K562 (cell line): ENCODE results near the gene SPATC1L. TPM values are rescaled to one million over a fixed set of nuclear protein-coding genes. Genes with fewer than 3 reads are reported as not detected.

Source experiments
- DPF2 ChIP-seq: fragments of 450-650 bp; IDR thresholded peaks from 2 replicates; pipeline ENCODE4 v1.6.1; 2016
- ETS2 ChIP-seq: IDR thresholded peaks from 2 replicates; pipeline ENCODE4 v1.6.1; 2016; ENCODE audit warnings: borderline replicate concordance, missing genetic modification characterization, mild to moderate bottlenecking, moderate library complexity, missing compliant biosample characterization; ENCODE audit not compliant: poor library complexity, severe bottlenecking
- HOXB6 ChIP-seq: fragments of 250-450 bp; sonication (Bioruptor Pico); IDR thresholded peaks from 2 replicates; pipeline ENCODE4 v1.5.1; 2022; ENCODE audit warnings: mild to moderate bottlenecking, borderline replicate concordance
- NFE2 ChIP-seq: IDR thresholded peaks from 2 replicates; pipeline ENCODE4 v1.6.1; 2014; ENCODE audit warnings: antibody characterized with exemption, low read depth
- NFIC ChIP-seq: fragments of 450-650 bp; IDR thresholded peaks from 2 replicates; pipeline ENCODE4 v1.6.1; 2017; ENCODE audit warnings: mild to moderate bottlenecking, inconsistent platforms
- NFIX ChIP-seq: fragments of 250-450 bp; sonication (Bioruptor Pico); IDR thresholded peaks from 2 replicates; pipeline ENCODE4 v1.4.0; 2020; ENCODE audit warnings: low read depth, mild to moderate bottlenecking, moderate library complexity
- NUFIP1 ChIP-seq: fragments of 450-650 bp; IDR thresholded peaks from 2 replicates; pipeline ENCODE4 v1.6.1; 2018; ENCODE audit not compliant: partially characterized antibody
- PHB ChIP-seq: fragments of 250-450 bp; sonication (Bioruptor Pico); IDR thresholded peaks from 2 replicates; pipeline ENCODE4 v1.5.0; 2021
- RCOR1 ChIP-seq, 2 experiments: IDR thresholded peaks; 2 replicates each; pipeline ENCODE4 v1.6.1; 2012; ENCODE audit warnings: low read depth in 2 of 2, low read length in 2 of 2, borderline replicate concordance in 1 of 2, improper control_type of control experiment in 1 of 2
- SFPQ ChIP-seq: fragments of 200-400 bp; formaldehyde crosslinking; IDR thresholded peaks from 2 replicates; pipeline ENCODE4 v1.6.1; 2017; ENCODE audit warnings: mild to moderate bottlenecking, low read depth, low read length, moderate library complexity
- SMARCC2 ChIP-seq: fragments of 450-650 bp; IDR thresholded peaks from 2 replicates; pipeline ENCODE4 v1.6.1; 2017; ENCODE audit warnings: antibody characterized with exemption, moderate library complexity, mild to moderate bottlenecking, low read depth
- ZFX ChIP-seq: sonication (generic); formaldehyde crosslinking; IDR thresholded peaks from 2 replicates; pipeline ENCODE4 v1.8.0; 2022; ENCODE audit warnings: mild to moderate bottlenecking, missing genetic modification reagents, moderate library complexity
- ZKSCAN8 ChIP-seq: fragments of 200-800 bp; sonication (Bioruptor generic); IDR thresholded peaks from 2 replicates; pipeline ENCODE4 v1.6.1; 2016; ENCODE audit warnings: missing genetic modification characterization, missing compliant biosample characterization
- ZNF445 ChIP-seq: fragments of 250-450 bp; sonication (Bioruptor Pico); IDR thresholded peaks from 2 replicates; pipeline ENCODE4 v1.4.0; 2020; ENCODE audit warnings: low read depth, mild to moderate bottlenecking, moderate library complexity
- polyA plus RNA-seq, 8 experiments: library from polyadenylated mRNA; depleted of rRNA in 4 of 8; stranded (reverse) in 5 of 8; unstranded in 3 of 8; fragments of >200 nt; fragmentation: Nextera tagmentation in 2 of 8; fragmentation: Illumina TruSeq in 1 of 8; extraction: Ambion mirVana in 2 of 8; extraction: Trizol in 1 of 8; gene quantifications; 2 replicates each; pipeline versions ENCODE4 v1.2.1 to v1.2.3, GENCODE V29; 2011 to 2014; ENCODE audit warnings: inconsistent platforms in 1 of 8, missing spikeins in 1 of 8
- total RNA-seq, 7 experiments: library from RNA; depleted of rRNA in 6 of 7; stranded (reverse); fragments of >200 nt in 6 of 7; fragmentation: Illumina TruSeq in 2 of 7; extraction: Trizol in 2 of 7; gene quantifications; 2 replicates each; pipeline versions ENCODE4 v1.2.1 to v1.2.3, GENCODE V29; 2011 to 2021; ENCODE audit warnings: low replicate concordance in 1 of 7
- TF ChIP-seq, protein P1 (sequence below), 2 experiments: fragments of 450-650 bp; formaldehyde crosslinking in 1 of 2; IDR thresholded peaks; 2 replicates each; pipeline versions ENCODE4 v1.4.0 to v1.6.1; 2014 to 2020; ENCODE audit warnings: mild to moderate bottlenecking in 2 of 2, borderline replicate concordance in 1 of 2, low read depth in 1 of 2
- TF ChIP-seq, protein P2 (sequence below), 2 experiments: fragments of 450-650 bp in 1 of 2; sonication (generic) in 1 of 2; formaldehyde crosslinking; conservative IDR thresholded peaks; 2 replicates each; pipeline versions ENCODE4 v1.4.0 to v1.8.1; 2020 to 2022; ENCODE audit warnings: mild to moderate bottlenecking in 1 of 2, missing genetic modification reagents in 1 of 2

SPATC1L gene
- total and polyA plus RNA-seq, 9 of the 15 experiments (the other 6 are each of a cell fraction or from before 2014, with no cell fraction given) = 0.14 to 121 (median 34.0) TPM; not detected in 1

DNA sequence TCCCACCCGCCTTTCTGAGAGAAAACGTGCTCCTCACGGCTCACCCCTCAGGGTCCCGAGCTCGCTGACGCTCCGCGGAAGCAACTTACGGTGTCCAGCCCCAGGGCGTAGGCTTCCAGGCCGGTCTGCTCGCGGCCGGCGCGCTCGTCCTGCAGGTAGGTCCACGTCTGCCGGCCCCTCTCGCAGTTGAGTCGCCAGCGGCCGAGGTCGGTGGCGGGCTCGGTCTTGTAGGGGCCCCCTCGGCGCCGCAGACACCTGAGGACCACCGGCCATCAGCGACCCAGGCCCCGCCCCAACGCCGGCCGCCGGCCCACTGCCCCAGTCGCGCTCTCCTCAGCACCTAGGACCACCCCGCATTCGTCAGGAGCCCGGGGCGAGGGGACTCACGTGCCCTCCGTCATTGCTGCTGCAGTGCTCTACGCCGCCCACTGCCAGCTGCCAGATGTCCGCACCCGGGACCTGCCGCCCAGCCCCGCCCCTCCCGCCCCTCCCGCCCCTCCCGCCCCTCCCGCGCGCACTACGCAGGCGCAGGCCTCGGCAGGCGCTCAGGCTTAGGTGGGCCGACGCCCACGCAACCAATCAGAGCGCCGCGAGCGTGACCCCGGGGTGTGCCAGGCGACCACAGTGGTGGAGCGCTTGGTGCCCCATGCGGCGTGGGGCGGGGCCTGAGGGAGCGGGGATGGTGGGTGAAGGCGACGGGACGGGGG is 44.2 kb upstream of the SPATC1L start, which contains the start of gene LSS (continued):
- TF ChIP-seq, protein P1, sequence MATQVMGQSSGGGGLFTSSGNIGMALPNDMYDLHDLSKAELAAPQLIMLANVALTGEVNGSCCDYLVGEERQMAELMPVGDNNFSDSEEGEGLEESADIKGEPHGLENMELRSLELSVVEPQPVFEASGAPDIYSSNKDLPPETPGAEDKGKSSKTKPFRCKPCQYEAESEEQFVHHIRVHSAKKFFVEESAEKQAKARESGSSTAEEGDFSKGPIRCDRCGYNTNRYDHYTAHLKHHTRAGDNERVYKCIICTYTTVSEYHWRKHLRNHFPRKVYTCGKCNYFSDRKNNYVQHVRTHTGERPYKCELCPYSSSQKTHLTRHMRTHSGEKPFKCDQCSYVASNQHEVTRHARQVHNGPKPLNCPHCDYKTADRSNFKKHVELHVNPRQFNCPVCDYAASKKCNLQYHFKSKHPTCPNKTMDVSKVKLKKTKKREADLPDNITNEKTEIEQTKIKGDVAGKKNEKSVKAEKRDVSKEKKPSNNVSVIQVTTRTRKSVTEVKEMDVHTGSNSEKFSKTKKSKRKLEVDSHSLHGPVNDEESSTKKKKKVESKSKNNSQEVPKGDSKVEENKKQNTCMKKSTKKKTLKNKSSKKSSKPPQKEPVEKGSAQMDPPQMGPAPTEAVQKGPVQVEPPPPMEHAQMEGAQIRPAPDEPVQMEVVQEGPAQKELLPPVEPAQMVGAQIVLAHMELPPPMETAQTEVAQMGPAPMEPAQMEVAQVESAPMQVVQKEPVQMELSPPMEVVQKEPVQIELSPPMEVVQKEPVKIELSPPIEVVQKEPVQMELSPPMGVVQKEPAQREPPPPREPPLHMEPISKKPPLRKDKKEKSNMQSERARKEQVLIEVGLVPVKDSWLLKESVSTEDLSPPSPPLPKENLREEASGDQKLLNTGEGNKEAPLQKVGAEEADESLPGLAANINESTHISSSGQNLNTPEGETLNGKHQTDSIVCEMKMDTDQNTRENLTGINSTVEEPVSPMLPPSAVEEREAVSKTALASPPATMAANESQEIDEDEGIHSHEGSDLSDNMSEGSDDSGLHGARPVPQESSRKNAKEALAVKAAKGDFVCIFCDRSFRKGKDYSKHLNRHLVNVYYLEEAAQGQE (IDR thresholded peaks at IDR 0.05; ENCODE audit: borderline replicate concordance) = no peak
- TF ChIP-seq, protein P1 (CRISPR knock-in tag; IDR thresholded peaks at IDR 0.05; ENCODE audit: low read depth) = peak; percentile 70; the same call in 1 of the 2 replicates
- TF ChIP-seq, protein P2, sequence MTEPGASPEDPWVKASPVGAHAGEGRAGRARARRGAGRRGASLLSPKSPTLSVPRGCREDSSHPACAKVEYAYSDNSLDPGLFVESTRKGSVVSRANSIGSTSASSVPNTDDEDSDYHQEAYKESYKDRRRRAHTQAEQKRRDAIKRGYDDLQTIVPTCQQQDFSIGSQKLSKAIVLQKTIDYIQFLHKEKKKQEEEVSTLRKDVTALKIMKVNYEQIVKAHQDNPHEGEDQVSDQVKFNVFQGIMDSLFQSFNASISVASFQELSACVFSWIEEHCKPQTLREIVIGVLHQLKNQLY (CRISPR knock-in tag; conservative IDR thresholded peaks at IDR 0.05) = peak; percentile 43 to 79; a peak in 1 of 4 replicates
- no peak for TF ChIP-seq SFPQ
- TF ChIP-seq SMARCC2 = no peak
- no peak for TF ChIP-seq PHB (CRISPR knock-in tag)
- TF ChIP-seq NUFIP1 = no peak
- no peak for TF ChIP-seq NFE2
- TF ChIP-seq NFIC = no peak
- no peak for TF ChIP-seq ZKSCAN8 (CRISPR knock-in tag)
- TF ChIP-seq RCOR1 (IDR thresholded peaks at IDR 0.05; ENCODE audit: borderline replicate concordance in 1 of 2, low read depth in 2 of 2, low read length in 2 of 2) = peak in 1 of 2 experiments; percentile 44; a peak in 2 of 4 replicates
- no peak for TF ChIP-seq ETS2 (tag)
- no peak for TF ChIP-seq DPF2
- peak; percentile 38 for TF ChIP-seq ZFX (CRISPR knock-in tag)
- TF ChIP-seq NFIX (CRISPR knock-in tag) = no peak
- TF ChIP-seq HOXB6 (CRISPR knock-in tag) = no peak
- TF ChIP-seq ZNF445 (CRISPR knock-in tag) = no peak
